Spleen (tissue), 11 donors: ENCODE results near the gene ZNF438. TPM values are rescaled to one million over a fixed set of nuclear protein-coding genes. Genes with fewer than 3 reads are reported as not detected.

Source experiments
- DNase-seq: peaks from one replicate; pipeline ENCODE4 v3.0.0-alpha.2; 2020
- H3K27ac ChIP-seq, 8 donors: fragments of 200-600 bp; sonication (generic) in 7 of 8; 1 replicate in 4 of 8; 2 replicates in 4 of 8; pipeline versions ENCODE4 v1.5.0 to v1.8.0; 2016 to 2021; ENCODE audit warnings: inconsistent platforms in 4 of 8, mild to moderate bottlenecking in 4 of 8, moderate library complexity in 1 of 8
- H3K27me3 ChIP-seq, 7 donors: fragments of 200-600 bp; sonication (generic) in 6 of 7; replicated peaks in 1 of 7; 1 replicate in 4 of 7; 2 replicates in 3 of 7; pipeline versions ENCODE4 v1.5.0 to v1.8.0; 2016 to 2021; ENCODE audit warnings: inconsistent platforms in 3 of 7, mild to moderate bottlenecking in 1 of 7
- H3K36me3 ChIP-seq, 6 donors: fragments of 200-600 bp; sonication (generic) in 5 of 6; 1 replicate in 4 of 6; 2 replicates in 2 of 6; pipeline versions ENCODE4 v1.5.0 to v1.8.0; 2016 to 2021; ENCODE audit warnings: inconsistent platforms in 2 of 6
- H3K4me1 ChIP-seq, 6 donors: fragments of 200-600 bp; sonication (generic) in 5 of 6; 1 replicate in 3 of 6; 2 replicates in 3 of 6; pipeline versions ENCODE4 v1.5.0 to v1.8.0; 2016 to 2021; ENCODE audit warnings: inconsistent platforms in 3 of 6
- H3K4me3 ChIP-seq, 8 donors: fragments of 200-600 bp; sonication (generic) in 7 of 8; 1 replicate in 4 of 8; 2 replicates in 4 of 8; pipeline versions ENCODE4 v1.5.0 to v1.8.0; 2016 to 2021; ENCODE audit warnings: inconsistent platforms in 4 of 8, mild to moderate bottlenecking in 4 of 8, moderate library complexity in 2 of 8
- H3K9me3 ChIP-seq, 8 donors: fragments of 200-600 bp; sonication (generic) in 7 of 8; 1 replicate in 4 of 8; 2 replicates in 4 of 8; pipeline versions ENCODE4 v1.5.0 to v1.8.0; 2016 to 2021; ENCODE audit warnings: inconsistent platforms in 4 of 8
- CTCF ChIP-seq, 11 experiments: fragments of 200-600 bp in 7 of 11; fragments of 450-650 bp in 4 of 11; sonication (generic) in 4 of 11; IDR thresholded peaks in 8 of 11; conservative IDR thresholded peaks in 3 of 11; 1 replicate in 7 of 11; 2 replicates in 4 of 11; pipeline versions ENCODE4 v1.4.0 to v1.8.0; 2016 to 2021; ENCODE audit warnings: antibody characterized with exemption in 11 of 11, inconsistent platforms in 4 of 11, mild to moderate bottlenecking in 1 of 11
- POLR2A ChIP-seq, 3 donors: fragments of 450-650 bp; IDR thresholded peaks; one replicate each; pipeline ENCODE4 v1.5.1; 2017; ENCODE audit warnings: antibody characterized with exemption in 3 of 3, mild to moderate bottlenecking in 1 of 3
- POLR2AphosphoS5 ChIP-seq, 3 donors: sonication (generic); formaldehyde crosslinking; IDR thresholded peaks; one replicate each; pipeline ENCODE4 v1.5.1; 2017; ENCODE audit warnings: antibody characterized with exemption in 3 of 3
- WGBS, 5 donors: extraction: QIAGEN DNeasy Blood & Tissue Kit in 3 of 5; methylation state at CpG; one replicate each; pipeline versions ENCODE4 v1.1.5 to v1.1.7; 2013 to 2018; 5-methylcytosine and 5-hydroxymethylcytosine counted together
- intact Hi-C: fragments of 100-400 bp; cut with DNase I; formaldehyde crosslinking; loops from one replicate; pipeline ENCODE4 v1.15.0; 2023; ENCODE audit warnings: low total_unique reads
- polyA plus RNA-seq, 3 donors: library from polyadenylated mRNA; stranded (reverse); fragments of 200-250 nt; gene quantifications; one replicate each; pipeline ENCODE4 v1.2.1, GENCODE V29; 2013
- total RNA-seq, 7 donors: library from RNA; depleted of rRNA in 3 of 7; stranded (reverse); fragments of >200 nt in 3 of 7; fragmentation: NEBNext Ultra II Directional in 4 of 7; extraction: Animal tissue kit (Norgen Biotek cat#: 25700) in 4 of 7; gene quantifications; one replicate each; pipeline versions ENCODE4 v1.1.0 to v1.2.1, GENCODE V29; 2016 to 2021
- donor health status: healthy with polysubstance abuse.
- donor health status: DM: no; HTN: no; CAD: no; lungs with moderate emphysema.
- donor health status: DM: no; HTN: no; CAD: no.
- donor health status: Bipolar disorder and iron deficiency.
- donor health status: healthy.
- donor health status: DM: no; HTN: no; CAD: no.
- donor health status: DM: yes; HTN: yes; CAD: no.

ZNF438 gene
- total and polyA plus RNA-seq, 10 donors, result 4.4 to 23.1 (median 13.9) TPM

- Histone ChIP-seq H3K4me3 (no peak overlapping the region), H3K9me3 (peaks cover 0 to 18% (median 12%) of the 10 kb centered on the region in 8 donors), H3K4me1 (peaks cover 0 to 63% (median 12%) of the 10 kb centered on the region in 6 donors), H3K36me3 (peaks cover 0 to 21% (median 0%) of the 10 kb centered on the region in 6 donors), H3K27me3 (no peaks in the 10 kb centered on the region), H3K27ac (no peak overlapping the region)
- no peak for DNase-seq
- 84 to 93% (median 90%) methylated on average over 2 of the region's 2 CpGs for WGBS, 5 donors
- TF ChIP-seq POLR2AphosphoS5 (IDR thresholded peaks at IDR 0.05) (no peak), CTCF (IDR thresholded peaks at IDR 0.05 in 8 of 11, conservative IDR thresholded peaks at IDR 0.05 in 3 of 11) (no peak), POLR2A (IDR thresholded peaks at IDR 0.05) (no peak)
- intact Hi-C loops, result no loop called here
Measured at GRCh38 chr10:30990351-30990750, 41.3 kb downstream of the ZNF438 start.

- WGBS, 5 donors, result 59 to 89% (median 69%) methylated on average over 1 of the region's 1 CpG
- Histone ChIP-seq H3K36me3 (peaks cover 0 to 10% (median 0%) of the 10 kb centered on the region in 6 donors), H3K4me3 (no peak overlapping the region), H3K4me1 (peaks cover 0 to 70% (median 21%) of the 10 kb centered on the region in 6 donors), H3K9me3 (peaks cover 0 to 15% (median 0%) of the 10 kb centered on the region in 8 donors), H3K27me3 (no peaks in the 10 kb centered on the region), H3K27ac (peak overlapping the region in 4 of 8 donors; percentile 12 to 61 (median 46))
- no peak for DNase-seq
- TF ChIP-seq CTCF (IDR thresholded peaks at IDR 0.05 in 8 of 11, conservative IDR thresholded peaks at IDR 0.05 in 3 of 11), result no peak
- TF ChIP-seq POLR2AphosphoS5 (IDR thresholded peaks at IDR 0.05), result no peak
- intact Hi-C loops, result no loop called here
Measured at GRCh38 chr10:30988831-30989435, 42.7 kb downstream of the ZNF438 start.

- no peak for DNase-seq
- Histone ChIP-seq H3K36me3 (no peaks in the 10 kb centered on the region), H3K9me3 (peaks cover 0 to 25% (median 2%) of the 10 kb centered on the region in 8 donors), H3K27me3 (no peaks in the 10 kb centered on the region), H3K4me1 (peaks cover 0 to 66% (median 19%) of the 10 kb centered on the region in 6 donors), H3K27ac (peak overlapping the region in 1 of 8 donors; percentile 80), H3K4me3 (no peak overlapping the region)
- intact Hi-C loops, result no loop called here
- 89 to 96% (median 94%) methylated on average over 5 of the region's 5 CpGs for WGBS, 5 donors
- no peak for TF ChIP-seq POLR2A (IDR thresholded peaks at IDR 0.05)
Measured at GRCh38 chr10:30987463-30987862, 44.2 kb downstream of the ZNF438 start.

- Histone ChIP-seq H3K4me1 (peaks cover 0 to 53% (median 12%) of the 10 kb centered on the region in 6 donors), H3K4me3 (no peak overlapping the region), H3K27ac (peak overlapping the region in 5 of 8 donors; percentile 3 to 80 (median 59)), H3K9me3 (peaks cover 0 to 31% (median 2%) of the 10 kb centered on the region in 8 donors), H3K36me3 (peaks cover 0 to 3% (median 0%) of the 10 kb centered on the region in 6 donors), H3K27me3 (no peaks in the 10 kb centered on the region)
- WGBS, 5 donors, result 55 to 69% (median 58%) methylated on average over 3 of the region's 3 CpGs
- intact Hi-C loops, result no loop called here
- TF ChIP-seq POLR2AphosphoS5 (IDR thresholded peaks at IDR 0.05), result no peak
- TF ChIP-seq POLR2A (IDR thresholded peaks at IDR 0.05), result no peak
- no peak for TF ChIP-seq CTCF (IDR thresholded peaks at IDR 0.05 in 8 of 11, conservative IDR thresholded peaks at IDR 0.05 in 3 of 11)
- no peak for DNase-seq
Measured at GRCh38 chr10:30986053-30986555, 45.6 kb downstream of the ZNF438 start.
